ENCODE measurements around the gene ARF1.

ARF1 gene

GRCh38 chr1:228143480-228144192 is 61.1 kb downstream of the ARF1 start:
- Histone ChIP-seq H3K36me3 (ENCODE audit: control insufficient read depth in 2 of 2, insufficient read depth in 1 of 2, low read length in 2 of 2) (peaks cover 0 to 49% of the 10 kb centered on the region in 2 experiments; a peak in 1 of 3 replicates), H3K27ac (ENCODE audit: extremely low read depth, low read depth, low read length) (0 out of 2 replicates have a peak overlapping the region, but pooled peaks have one; percentile 2), H3K9me3 (ENCODE audit: control insufficient read depth, insufficient read depth, low read depth, low read length) (no peaks in the 10 kb centered on the region), H3K4me1 (ENCODE audit: control insufficient read depth, insufficient read depth, low read length) (peaks cover 13% of the 10 kb centered on the region), H3K4me3 (ENCODE audit: low read depth, low read length) (no peak overlapping the region)
- ChIA-PET POLR2A (interaction anchor here (1.2 to 3.7 kb wide), 2 partner anchors 21 to 32 kb away, joined by 3 to 22 read pairs; partner anchors contain the start of gene IBA57), CTCF (interaction anchor here (0.6 to 1.9 kb wide), 5 partner anchors 13 to 144 kb away, joined by 3 to 23 read pairs (median 4); partner anchors contain the start of gene IBA57)
- TF ChIP-seq ZFHX2 (tag by site-specific recombination; conservative IDR thresholded peaks at IDR 0.05) = peak; percentile 42; the same call in 1 of the 2 replicates
- no peak for TF ChIP-seq ZNF692 (tag by site-specific recombination; IDR thresholded peaks at IDR 0.05)
- TF ChIP-seq KLF1 (tag by site-specific recombination; IDR thresholded peaks at IDR 0.05) = peak; percentile 38; the same call in 1 of the 2 replicates
- TF ChIP-seq ZSCAN4 (tag by site-specific recombination; IDR thresholded peaks at IDR 0.05) = peak; percentile 84
- TF ChIP-seq ZBTB10 (tag by site-specific recombination; IDR thresholded peaks at IDR 0.05) = peak; percentile 35; the same call in 1 of the 2 replicates
- TF ChIP-seq ZBTB48 (tag by site-specific recombination; IDR thresholded peaks at IDR 0.05) = peak; percentile 13; the same call in 1 of the 2 replicates

GRCh38 chr1:228144193-228144992 is 61.9 kb downstream of the ARF1 start:
- peaks cover 13% of the 10 kb centered on the region for H3K4me1 ChIP-seq (ENCODE audit: control insufficient read depth, insufficient read depth, low read length)
- TF ChIP-seq KLF1 (tag by site-specific recombination; IDR thresholded peaks at IDR 0.05) (peak; percentile 38), ZBTB48 (tag by site-specific recombination; IDR thresholded peaks at IDR 0.05) (0 out of 2 replicates have a peak, but pooled peaks have one; percentile 6), GLIS1 (tag by site-specific recombination; IDR thresholded peaks at IDR 0.05) (peak; percentile 28; the same call in 1 of the 2 replicates), ZNF677 (tag by site-specific recombination; IDR thresholded peaks at IDR 0.05) (no peak), GLIS2 (tag by site-specific recombination; IDR thresholded peaks at IDR 0.05) (0 out of 2 replicates have a peak, but pooled peaks have one; percentile 3), ZNF837 (tag by site-specific recombination; IDR thresholded peaks at IDR 0.05) (no peak)
- peaks cover 0 to 54% of the 10 kb centered on the region in 2 experiments; a peak in 1 of 3 replicates for H3K36me3 ChIP-seq (ENCODE audit: control insufficient read depth in 2 of 2, insufficient read depth in 1 of 2, low read length in 2 of 2)
- POLR2A ChIA-PET = interaction anchor here (3.7 kb wide), 1 partner anchor 20 kb away, joined by 22 read pairs; the partner anchor contains the start of gene IBA57
- no peak overlapping the region for H3K4me3 ChIP-seq (ENCODE audit: low read depth, low read length)
- 0 out of 2 replicates have a peak overlapping the region, but pooled peaks have one; percentile 2 for H3K27ac ChIP-seq (ENCODE audit: extremely low read depth, low read depth, low read length)
- no peaks in the 10 kb centered on the region for H3K9me3 ChIP-seq (ENCODE audit: control insufficient read depth, insufficient read depth, low read depth, low read length)
- CTCF ChIA-PET = interaction anchor here (1.1 to 1.9 kb wide), 2 partner anchors 13 to 21 kb away, joined by 4 to 8 read pairs; partner anchors contain the start of gene IBA57

GRCh38 chr1:228144993-228145343 is 62.5 kb downstream of the ARF1 start:
- H3K4me3 ChIP-seq (ENCODE audit: low read depth, low read length) = no peak overlapping the region
- H3K4me1 ChIP-seq (ENCODE audit: control insufficient read depth, insufficient read depth, low read length) = peaks cover 13% of the 10 kb centered on the region
- POLR2A ChIA-PET = interaction anchor here (3.7 kb wide), 1 partner anchor 19 kb away, joined by 22 read pairs; the partner anchor contains the start of gene IBA57
- H3K9me3 ChIP-seq (ENCODE audit: control insufficient read depth, insufficient read depth, low read depth, low read length) = no peaks in the 10 kb centered on the region
- peaks cover 0 to 54% of the 10 kb centered on the region in 2 experiments; a peak in 1 of 3 replicates for H3K36me3 ChIP-seq (ENCODE audit: control insufficient read depth in 2 of 2, insufficient read depth in 1 of 2, low read length in 2 of 2)
- H3K27ac ChIP-seq (ENCODE audit: extremely low read depth, low read depth, low read length) = no peak overlapping the region
- TF ChIP-seq ZNF677 (tag by site-specific recombination; IDR thresholded peaks at IDR 0.05) (0 out of 2 replicates have a peak, but pooled peaks have one; percentile 6), GLIS2 (tag by site-specific recombination; IDR thresholded peaks at IDR 0.05) (0 out of 2 replicates have a peak, but pooled peaks have one; percentile 29), ZNF514 (tag by site-specific recombination; IDR thresholded peaks at IDR 0.05) (no peak), ZXDB (tag by site-specific recombination; IDR thresholded peaks at IDR 0.05) (no peak), PRDM1 (tag by site-specific recombination; IDR thresholded peaks at IDR 0.05) (no peak)
- CTCF ChIA-PET = interaction anchor here (1.9 kb wide), 1 partner anchor 20 kb away, joined by 8 read pairs; the partner anchor contains the start of gene IBA57

Measured in HEK293 (cell line).